Measurements from ENCODE around the gene VCPKMT.
"Not testable (repeated sequence)": the region's sequence is repeated elsewhere in the genome, so short reads cannot be mapped to it uniquely, and the experiment has no call there.

DNA sequence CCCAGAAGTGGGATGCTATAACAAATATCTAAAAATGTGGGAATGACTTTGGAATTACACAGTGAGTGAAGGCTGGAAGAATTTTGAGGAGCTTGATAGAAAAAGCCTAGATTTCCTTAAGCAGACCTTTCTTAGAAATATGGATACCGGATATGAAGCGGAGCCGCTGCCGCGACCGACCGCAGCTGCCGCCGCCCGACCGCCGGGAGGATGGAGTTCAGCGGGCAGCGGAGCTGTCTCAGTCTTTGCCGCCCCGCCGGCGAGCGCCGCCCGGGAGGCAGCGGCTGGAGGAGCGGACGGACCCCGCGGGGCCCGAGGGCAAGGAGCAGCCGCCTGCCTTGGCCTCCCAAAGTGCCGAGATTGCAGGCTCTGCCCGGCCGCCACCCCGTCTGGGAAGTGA lies 42.7 kb downstream of the VCPKMT start:
- TF ChIP-seq, protein P1, sequence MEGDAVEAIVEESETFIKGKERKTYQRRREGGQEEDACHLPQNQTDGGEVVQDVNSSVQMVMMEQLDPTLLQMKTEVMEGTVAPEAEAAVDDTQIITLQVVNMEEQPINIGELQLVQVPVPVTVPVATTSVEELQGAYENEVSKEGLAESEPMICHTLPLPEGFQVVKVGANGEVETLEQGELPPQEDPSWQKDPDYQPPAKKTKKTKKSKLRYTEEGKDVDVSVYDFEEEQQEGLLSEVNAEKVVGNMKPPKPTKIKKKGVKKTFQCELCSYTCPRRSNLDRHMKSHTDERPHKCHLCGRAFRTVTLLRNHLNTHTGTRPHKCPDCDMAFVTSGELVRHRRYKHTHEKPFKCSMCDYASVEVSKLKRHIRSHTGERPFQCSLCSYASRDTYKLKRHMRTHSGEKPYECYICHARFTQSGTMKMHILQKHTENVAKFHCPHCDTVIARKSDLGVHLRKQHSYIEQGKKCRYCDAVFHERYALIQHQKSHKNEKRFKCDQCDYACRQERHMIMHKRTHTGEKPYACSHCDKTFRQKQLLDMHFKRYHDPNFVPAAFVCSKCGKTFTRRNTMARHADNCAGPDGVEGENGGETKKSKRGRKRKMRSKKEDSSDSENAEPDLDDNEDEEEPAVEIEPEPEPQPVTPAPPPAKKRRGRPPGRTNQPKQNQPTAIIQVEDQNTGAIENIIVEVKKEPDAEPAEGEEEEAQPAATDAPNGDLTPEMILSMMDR (conservative IDR thresholded peaks at IDR 0.05; ENCODE audit: low read length) = not testable (repeated sequence)
- TF ChIP-seq EZH2phosphoT487 (IDR thresholded peaks at IDR 0.05; ENCODE audit: borderline replicate concordance) = not testable (repeated sequence)
